Stomach (tissue), 4 donors: ENCODE results near the gene PIKFYVE.

Experiments used
- CTCF ChIP-seq, 7 experiments: fragments of 450-650 bp in 4 of 7; fragments of 200-600 bp in 3 of 7; sonication (generic) in 3 of 7; IDR thresholded peaks; one replicate each; pipeline ENCODE4 v1.5.1; 2016 to 2019; ENCODE audit warnings: antibody characterized with exemption in 7 of 7, control low read depth in 2 of 7, mild to moderate bottlenecking in 1 of 7
- EP300 ChIP-seq: sonication (generic); formaldehyde crosslinking; IDR thresholded peaks from one replicate; pipeline ENCODE4 v1.6.1; 2017; ENCODE audit warnings: antibody characterized with exemption
- POLR2AphosphoS5 ChIP-seq, 3 donors: sonication (generic); formaldehyde crosslinking; IDR thresholded peaks; one replicate each; pipeline ENCODE4 v1.6.1; 2016; ENCODE audit warnings: antibody characterized with exemption in 3 of 3

GRCh38 chr2:208360259-208361076, 94.4 kb downstream of the PIKFYVE start:
- TF ChIP-seq CTCF (IDR thresholded peaks at IDR 0.05) (no peak), POLR2AphosphoS5 (IDR thresholded peaks at IDR 0.05) (no peak), EP300 (no peak)
